ENCODE measurements around the gene CASZ1.

CASZ1 gene

DNA sequence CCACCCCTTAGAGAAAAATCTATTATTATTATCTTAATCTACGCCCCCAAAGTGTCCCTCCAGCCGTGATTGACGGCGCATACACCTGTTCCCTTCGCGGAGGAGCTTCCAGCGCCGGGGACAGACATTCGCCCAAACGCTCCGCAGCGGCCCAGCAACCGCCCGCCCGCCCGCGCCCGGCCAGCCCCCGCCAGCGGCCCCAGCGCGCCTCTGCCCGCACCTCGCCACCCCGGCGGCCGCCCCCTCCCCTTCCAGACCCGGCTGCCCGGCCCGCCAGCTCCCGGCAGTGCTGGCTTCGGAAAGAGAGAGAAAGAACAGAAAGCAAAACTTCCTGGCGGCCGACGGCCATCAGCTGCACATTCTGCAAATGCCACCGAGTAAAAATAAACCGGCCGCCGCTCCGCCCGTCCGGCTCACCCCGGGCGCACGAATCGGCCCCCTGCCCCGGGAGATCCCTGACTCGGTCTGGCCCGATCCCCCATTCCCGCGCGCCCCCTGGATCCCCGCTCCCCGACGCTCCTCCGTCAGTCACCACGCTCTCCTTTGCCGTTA is 1.6 kb downstream of the CASZ1 start:
- no peak for DNase-seq

DNA sequence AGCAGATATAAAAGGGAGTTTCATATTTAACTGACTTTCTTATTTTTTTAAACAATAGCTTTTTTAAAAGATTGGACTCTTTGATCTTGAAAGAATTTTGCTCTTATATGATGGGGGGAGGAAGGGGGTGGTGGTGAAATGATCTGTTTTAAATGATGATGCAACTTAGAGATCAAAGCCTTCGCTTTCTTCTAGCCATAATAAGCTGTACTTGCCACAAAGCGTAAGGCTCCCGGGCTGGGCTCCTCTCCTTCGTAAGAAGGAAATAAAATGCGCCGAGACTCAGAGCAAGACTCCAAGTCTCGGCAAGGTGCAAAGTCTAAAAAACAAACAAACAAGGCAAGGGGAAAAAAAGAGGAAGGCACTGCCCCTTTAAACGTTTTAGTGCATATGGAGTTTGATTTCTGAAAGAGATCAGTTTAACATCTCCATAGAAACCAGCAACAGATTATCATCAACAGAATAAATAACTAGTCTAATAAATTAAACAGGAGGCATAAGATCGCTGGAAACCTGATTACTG is 3.3 kb downstream of the CASZ1 start:
- DNase-seq, result no peak

DNA sequence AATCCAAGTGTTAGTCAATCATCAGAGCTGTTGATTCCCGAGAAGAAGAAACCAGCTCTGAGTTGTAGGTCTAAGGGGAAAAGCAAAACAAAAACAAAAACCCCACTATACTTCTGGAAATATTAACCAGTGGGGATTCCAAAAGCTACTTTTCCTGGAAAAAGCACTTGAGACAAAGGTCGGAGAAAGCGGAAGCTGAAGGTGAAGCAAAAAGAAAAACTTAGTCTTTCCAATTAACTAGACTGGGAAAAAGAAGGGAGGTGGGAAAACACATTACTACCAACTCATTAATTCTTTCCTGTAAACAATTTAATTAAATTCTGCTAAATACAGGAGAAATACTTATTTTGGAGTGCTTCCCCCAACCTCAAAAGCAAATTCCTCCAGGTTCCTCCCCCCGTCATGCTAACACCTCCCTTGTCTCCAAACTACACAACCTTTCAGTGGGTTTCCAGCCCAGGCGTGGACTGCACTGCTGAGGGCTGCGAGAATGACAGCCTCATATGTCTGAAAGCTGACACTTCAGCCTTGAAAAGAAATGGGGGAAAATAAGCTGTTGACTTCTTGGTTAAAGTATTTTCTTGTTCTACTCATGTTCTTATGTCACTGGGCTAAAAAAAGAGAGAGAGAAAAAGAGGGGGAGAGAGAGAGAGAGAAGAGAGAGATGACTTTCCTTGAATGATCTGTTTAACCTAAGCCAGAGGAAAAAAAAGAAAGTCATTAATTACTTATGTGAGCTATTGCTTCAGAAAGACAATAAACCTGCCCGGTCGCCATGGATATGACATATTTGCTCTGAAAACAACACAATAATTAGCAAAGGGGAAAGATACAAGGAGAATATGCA is 5.1 kb downstream of the CASZ1 start:
- no peak for DNase-seq

DNA sequence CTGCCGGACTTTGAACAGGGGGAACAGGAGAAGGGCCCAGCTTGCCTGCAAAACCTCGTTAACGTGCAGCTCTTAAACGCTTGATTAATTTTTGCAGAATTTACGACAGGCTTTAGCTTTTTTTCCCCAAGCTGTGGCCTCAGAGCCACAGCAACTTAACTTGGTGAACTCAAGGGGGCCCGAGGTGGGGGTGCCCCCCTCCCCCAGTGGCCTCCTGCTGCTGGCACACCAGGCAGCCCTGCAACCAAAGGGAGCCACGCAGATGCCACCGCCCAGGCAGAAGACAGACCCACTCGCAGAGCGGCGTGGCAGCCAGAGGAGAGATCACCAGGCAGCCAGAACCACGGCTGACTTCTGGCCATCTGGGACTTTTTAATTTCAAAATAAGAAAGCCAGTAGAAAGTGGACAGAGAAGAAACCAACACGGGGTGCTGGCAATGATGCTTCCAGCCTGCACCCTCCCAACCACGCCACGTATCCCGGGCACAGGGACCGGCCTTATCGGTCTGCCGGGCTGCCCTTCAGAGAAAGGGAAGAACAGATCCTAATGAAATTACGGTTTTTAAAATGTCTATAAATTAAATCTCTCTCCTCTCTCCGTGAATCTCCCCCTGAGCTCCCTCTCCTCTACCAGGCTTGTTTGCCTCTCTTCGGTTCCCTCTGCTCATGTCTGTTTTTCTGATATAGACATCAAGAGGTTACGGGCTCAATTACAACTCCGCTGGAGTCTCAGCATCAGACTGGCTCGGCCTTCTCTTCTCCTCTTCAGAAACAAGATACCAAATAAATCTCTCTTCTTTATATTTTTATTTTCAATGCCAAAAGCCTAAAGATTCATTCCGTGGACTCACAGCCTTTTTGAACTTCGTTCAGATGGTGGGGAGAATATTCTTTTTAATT is 6.4 kb downstream of the CASZ1 start:
- no peak for DNase-seq

DNA sequence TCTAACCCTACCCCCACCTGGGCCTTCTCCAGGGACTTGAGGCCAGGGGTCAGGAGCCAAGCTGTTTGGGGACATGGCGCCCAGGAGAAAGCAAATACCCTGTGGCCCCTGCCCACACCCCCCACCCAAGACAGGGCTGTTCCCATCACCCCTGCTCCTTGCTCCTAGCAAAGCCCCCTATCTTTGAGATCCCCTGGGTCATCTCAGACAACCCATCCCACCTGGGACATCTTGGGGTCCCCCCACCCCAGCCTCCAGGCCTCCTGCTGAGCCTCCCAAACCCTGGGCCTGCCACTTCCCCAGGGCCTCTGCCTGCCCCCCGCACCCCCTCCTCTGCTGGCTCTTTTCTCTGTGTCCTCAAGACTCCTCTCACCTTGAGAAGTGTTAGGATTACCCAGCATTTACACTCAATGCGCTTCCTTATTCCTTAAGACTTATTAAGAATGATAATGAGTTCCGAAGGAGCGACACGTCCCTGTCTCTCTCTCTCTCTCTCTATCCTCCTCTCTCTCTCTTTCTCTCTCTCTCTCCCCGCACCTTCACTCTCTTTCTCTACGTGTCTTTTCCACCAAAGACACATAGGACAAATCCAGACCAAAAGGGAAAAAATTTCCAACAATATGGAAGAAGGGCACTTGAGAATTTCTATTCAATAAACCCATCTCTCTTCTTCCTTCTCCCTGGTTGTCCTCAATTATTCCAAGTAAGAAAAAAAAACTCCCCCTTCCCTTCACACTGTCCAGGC is 7.2 kb downstream of the CASZ1 start:
- DNase-seq, result no peak

DNA sequence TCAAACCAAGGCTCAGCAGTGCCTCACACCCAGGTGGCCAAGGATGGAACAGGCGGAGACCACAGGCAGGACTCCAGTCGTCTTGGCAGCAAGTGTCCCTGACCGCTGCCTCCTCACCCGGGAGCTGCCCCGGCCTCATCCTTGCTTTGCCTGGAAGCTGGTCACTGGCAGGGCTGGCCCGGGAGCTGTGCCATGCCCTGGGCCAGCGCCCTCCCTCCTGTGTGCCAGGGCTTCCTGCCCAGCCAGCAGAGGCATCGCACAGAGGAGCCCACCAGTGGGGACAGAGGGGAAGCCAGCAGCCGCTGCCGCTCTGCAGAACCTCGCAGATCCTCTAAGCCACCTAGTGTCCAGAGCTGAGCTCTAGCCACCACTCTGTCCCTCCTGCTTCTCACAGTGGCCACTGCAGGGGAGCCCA is 7.8 kb downstream of the CASZ1 start:
- DNase-seq, result no peak

DNA sequence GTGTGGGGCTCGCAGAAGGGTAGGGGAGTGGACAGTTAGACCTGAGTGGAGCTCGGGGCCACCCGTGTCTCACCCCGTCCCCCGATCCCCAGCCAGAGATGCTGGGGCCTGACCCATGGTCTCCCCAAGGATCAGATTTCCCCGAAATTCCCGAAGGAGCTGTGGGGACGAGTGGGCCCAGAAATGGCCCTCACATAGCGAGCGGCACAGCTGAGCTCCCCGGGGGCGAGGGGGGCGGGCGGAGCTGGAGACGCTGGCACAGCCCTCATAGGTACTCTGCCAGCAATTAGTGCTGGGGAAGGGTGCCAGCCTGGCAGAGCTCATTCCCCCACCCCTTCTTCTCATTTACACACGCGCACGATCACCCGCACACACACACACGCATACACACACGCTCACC is 9.2 kb downstream of the CASZ1 start:
- no peak for DNase-seq

DNA sequence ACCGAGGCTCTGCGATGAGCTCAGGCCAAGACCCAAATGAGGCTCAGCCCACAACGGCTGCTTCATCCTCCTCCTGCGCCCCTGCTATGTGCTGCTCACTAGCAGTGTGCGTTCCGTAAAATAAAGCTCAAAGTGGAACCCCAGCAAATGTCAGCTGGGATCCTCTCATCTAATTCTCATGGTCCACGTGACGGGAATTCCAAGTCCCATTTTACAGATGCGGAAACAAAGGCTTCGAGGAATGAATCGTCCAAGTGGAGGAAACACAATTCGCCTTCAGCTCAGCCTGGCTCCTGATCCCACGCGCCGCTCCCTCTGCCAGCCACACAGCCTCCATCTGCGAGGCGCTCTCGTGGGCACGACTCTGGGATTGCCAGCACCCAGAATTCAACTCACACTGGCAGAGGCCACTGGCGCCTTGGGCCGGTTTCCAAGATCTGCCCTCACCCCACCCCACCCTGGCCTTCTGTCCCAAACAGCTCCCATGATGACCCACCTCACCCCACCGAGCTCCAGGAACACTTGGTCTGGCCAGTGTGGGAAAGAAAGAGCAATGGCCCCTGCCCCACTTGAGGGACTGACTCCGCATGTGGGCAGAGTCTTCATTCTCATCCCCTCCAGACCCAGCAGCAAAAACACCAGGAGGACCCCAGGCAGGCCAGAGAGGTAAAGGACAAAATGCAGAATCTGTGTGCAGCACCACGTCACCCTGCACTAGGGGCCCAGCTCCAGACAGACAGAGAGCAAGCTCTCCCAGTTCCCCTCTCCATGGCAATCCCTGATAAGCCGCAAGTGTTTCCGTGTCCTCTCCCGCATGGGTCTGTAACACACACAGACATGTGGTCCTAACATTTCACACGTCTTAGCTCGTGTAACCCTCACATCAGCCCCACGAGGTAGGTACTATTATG is 10.5 kb downstream of the CASZ1 start:
- DNase-seq, result no peak

DNA sequence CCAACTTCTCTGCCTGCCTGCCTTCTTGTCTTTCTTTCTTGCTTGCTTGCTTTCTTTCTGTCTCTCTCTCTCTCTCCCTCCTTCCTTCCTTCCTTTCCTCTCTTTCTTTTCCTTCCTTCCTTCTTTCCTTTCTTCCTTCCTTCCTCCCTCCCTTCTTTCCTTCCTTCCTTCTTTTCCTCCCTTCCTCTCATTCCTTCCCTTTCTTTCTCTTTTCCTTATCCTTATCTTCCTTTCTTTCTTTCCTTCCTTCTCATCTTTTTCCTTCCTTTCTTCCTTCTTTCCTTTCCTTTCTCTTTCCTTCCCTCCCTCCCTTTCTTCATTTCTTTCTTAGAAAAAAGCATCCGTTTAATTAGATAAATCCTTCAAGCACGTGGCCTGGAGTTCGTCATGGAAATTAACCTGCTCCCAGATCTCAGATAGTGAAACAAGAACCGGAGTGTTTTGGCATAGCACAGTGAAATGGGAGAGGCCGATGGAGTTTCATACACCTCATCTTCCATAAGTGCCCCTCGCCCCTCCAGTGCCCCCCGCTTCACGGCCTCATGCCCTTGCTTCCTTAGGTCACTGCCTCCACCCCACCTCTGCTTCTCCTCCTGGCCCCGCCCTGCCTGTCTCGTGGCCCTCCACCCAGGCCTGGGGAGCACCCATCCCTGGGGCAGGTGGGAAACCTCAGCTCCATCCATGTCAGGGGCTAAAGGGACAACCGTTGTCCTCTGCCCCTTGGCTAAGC is 11.3 kb downstream of the CASZ1 start:
- no peak for DNase-seq

DNA sequence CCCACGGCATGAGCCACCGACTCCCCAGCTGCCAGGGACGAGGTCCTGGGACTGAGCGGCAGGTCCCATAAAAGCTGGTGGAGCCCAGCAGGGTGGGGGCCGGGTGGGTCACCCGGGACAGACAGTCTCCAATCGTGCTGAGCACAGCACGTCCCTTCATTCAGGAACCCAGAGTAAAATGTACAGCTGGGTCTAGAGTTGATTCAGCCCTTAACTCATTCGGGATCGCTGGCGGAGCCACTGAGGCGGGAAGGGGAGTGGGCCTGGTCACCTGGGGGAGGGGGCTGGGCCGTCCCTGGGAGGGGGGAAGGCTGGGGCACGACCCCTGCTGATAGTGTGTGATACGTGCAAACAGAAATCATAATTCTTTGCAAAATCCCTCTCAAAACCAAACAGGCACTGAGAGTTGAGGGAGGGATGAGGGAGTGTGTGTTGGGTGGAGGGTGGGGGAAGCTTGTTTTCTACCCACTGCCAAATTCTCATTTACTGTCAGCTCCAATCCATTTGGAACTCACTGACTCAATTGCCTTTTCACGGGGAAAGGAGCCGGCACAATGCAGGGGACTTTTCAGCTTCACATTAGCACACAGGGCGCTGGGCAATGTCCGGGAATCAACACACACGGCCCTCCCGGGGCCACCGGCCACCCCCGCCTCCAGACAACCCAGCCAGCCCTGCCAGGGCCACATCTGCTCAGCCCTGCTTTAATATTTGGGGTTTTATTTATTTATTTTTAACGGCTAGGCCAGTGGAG is 13.8 kb downstream of the CASZ1 start:
- DNase-seq, result no peak

DNA sequence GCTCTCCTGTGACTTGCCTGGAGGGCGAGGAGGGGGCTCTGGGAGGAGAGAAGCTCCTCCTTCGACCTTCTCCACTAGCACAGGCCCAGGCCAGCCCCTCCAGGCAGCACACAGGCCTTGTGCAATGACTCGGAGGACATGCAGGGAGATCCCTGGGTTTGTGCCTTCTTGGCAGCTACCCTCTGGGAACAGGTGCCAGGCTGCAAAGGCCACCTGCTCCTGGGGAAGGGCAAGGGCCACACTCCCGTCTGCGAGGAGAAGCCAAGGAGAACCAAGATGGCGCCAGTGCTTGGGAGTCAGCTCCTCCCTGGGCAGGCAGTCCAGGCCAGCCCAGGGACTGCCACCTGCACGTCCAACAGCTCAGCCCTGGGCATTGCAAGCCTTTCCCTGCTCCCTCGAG is 15.3 kb downstream of the CASZ1 start:
- DNase-seq, result no peak

DNA sequence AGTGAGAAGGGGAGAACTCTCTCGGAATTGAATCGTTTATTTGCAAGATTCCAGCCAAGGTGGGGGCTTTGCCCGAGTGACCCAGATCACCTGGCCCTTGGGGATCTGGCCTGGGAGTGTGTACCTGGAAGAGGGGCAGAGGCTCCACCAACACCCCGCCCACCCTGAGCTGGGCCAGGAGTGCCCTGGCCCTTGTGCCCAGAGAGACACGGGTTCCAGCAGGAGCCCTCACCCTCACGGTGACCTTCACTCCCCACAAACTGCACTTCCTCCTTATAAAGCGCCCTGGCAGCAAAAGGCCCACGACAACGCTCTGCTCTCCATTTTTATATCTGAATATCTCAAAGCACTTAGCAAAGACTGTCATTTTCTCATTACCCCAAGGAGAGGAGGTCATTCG is 16.6 kb downstream of the CASZ1 start:
- no peak for DNase-seq

DNA sequence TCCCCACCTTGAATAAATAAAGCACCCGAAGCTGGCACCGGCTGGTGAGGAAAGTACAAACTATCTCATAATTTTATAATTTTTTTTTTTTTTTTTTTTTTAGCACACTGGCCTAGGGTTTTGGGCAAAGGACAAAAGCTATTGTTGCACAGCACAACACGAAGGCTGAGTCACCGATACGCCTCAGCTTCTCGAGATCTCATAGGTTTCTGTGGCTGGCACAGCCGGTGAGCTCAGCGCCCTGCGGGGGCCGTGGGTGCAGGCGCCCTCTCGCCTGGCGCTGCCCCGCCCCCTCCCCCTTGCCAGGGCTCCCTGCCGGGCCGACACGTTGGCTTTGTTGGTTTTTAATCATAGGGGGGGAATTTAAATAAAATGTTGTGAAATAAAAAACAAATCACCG is 17.2 kb downstream of the CASZ1 start:
- DNase-seq, result no peak

DNA sequence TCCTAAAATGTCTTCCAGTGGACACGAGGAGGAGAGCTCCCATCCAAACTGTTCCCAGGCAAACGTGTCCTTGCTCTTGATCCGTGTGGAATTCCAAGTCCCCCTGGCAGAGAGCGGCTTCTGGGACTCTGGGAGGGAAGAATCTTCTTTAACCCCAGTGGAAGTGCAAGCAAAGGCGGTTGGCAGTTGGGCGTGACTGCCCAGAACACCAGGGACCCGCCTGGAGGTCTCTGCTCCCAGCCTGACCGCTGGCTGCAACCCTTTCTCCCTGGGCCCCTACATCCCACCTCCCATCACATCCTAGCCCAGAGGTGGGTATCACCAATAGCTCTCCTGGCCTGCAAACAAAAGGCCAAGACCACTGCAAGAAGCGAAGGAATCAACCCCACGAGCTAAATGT is 17.8 kb downstream of the CASZ1 start:
- DNase-seq, result no peak

DNA sequence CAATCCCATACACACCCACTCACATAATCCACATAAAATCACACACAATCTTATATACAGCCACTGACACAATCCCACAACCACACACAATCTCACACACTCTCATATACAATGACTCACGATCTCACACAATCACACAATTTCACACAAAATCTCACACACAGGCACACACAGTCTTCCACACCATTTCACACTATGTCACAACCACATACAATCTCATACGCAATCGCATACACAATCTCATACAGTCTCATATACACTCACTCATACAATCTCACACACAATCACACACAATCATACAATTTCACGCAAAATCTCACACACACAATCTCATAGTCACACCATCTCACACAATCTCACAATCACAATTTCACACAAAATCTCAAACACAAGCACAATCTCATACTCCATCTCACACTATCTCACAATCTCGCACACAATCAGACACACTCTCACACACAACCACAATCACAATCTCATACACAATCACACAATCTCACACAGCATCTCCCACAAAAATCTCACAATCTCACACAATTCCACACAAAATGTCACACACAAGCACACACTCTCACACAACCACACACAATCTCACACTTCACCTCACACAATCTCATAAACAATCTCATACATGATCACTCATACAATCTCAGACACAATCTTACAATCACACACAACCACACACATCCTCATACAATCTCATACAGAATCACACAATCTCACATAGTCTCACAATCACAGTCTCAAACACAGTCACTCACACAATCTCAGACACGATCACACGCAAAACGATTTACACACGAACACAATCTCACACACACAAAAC is 18.5 kb downstream of the CASZ1 start:
- DNase-seq, result no peak

DNA sequence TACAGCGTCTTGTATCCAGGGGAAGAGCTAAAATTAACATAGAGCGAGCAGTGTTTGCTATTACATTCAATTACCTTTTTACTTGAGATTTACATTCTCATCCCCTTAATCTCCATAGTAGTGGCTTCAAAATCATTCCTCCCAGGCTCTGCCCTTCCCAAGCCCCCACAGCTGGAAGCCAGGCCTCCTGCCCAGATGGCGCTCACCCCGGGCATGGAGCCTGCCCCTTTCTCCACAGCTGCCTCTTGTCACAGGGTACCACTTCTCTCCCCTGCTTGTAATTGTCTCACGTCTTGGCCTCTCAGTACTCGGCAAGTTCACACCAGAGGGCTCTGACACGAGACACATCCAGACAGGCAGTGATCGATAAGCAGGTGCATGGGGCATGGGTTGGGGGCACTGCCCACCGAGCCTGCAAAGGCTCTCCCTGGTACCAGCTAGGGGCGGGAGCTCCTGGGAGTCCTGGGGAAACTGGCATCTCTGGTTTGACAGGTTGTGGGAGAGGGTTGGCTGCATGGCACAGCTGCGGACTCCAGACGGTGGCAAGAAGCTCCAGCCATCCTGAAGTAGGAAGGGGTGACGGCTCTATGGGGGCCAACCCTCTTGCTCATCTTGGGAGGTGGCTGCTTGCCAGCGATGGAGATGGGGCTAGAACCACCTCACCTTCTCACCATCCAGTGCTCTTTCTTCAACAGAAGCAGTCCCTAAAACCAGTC is 20.1 kb downstream of the CASZ1 start:
- no peak for DNase-seq

DNA sequence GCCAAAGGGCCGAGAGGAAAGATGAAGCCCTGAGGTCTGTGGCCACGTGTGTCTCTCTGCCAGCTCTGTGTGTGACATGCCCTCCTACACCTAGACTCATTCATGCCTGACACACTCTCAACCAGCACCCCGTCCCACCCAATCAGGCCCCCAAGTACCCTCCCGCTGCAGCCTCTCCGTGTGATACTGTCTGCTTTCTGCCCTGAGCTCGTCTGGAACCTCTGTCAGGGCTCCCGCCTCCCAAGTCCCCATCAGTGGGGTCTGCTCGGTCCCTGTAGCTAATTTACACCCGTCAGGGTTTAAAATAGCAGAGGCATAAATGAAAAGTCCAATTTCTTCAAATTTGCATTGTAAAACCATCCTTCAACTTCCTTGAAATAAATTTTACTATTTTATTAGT is 20.7 kb downstream of the CASZ1 start:
- DNase-seq, result no peak

DNA sequence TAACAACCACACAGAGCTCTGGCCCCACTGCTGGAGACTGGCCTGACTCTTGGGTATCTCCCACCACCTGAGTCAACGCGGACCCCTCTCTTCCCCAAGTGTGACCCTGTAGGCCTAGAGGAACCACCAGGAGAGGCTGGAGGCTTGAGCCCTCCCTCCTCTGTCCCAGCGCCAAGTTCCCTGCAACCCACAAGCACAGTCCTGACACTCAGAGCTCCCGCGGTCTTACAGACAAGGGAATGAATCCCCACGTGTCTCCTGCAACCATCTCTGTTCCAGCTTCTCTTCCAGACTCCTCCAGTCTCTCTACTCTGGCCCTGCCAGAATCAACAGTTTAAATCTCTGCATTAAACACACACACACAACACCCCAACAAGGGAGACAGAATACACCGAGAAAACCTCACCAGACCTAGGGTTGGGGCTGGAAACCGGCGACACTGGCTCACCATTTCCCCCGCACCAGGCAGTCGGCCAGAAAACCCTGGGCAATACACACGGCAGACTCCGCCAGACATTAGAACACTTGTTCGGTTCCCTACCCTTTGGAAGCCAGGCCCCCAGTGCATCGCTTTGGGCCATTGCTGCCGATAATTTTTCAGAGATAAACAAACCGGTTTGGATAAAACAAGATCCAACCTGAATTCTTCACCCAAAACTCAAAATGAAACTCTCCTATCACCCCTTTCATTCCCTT is 21.7 kb downstream of the CASZ1 start:
- DNase-seq, result no peak
